Measurements from ENCODE around the gene SPAG9.

SPAG9 gene

GRCh38 chr17:50918071-50918932, 202.4 kb downstream of the SPAG9 start:
- DNase-seq (ENCODE audit: low read depth): no peak

DNA sequence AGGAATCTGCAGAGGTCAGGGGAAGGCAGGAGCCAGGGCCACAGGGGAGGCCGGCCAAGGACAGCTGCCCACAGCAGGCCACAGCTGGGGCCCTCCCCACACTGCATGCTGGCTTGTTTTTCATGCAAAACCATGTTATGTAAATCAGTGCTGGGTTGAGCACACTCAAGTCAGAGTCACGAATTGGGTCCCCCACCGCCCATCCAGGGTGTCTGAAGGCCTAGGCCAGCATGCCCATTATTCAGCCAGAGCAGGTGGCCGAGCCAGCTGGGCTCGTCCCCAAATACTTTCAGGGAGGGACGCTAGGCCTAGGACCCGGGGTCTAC, 203.3 kb downstream of the SPAG9 start:
- no peak for DNase-seq (ENCODE audit: low read depth)

- no peak for DNase-seq (ENCODE audit: low read depth)
Observed at GRCh38 chr17:50916708-50917417, 203.8 kb downstream of the SPAG9 start.

DNA sequence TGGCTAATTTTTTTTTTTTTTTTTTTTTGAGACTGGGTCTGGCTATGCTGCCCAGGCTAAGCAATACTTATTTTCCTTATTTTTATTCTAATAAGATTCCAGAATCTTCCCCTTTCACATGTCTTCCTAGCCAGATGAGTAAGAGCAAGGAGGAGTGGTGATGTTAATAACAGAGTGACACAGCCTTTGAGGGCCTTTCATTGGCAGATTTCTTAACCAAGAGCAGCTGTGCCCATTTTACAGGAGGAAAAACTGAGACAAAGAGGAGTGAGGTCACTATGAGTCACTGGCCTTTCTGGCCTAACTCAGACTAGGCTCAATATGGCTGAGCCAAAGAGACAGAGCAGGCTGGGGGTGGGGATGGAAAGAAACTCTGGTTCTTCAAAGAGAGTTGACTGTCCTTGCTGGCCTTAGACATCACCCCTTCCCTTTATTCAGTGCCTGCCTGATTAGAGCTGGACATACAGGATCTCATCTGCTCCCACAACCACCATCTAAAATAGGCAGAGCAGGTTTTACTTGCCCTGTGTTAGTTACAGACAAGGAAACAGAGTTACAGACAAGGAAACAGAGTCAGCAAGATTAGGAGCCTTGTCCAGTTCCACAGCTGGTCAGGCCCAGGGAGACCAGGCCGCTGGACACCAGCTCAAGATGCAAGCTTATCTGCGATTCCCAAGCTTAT, 204.5 kb downstream of the SPAG9 start:
- DNase-seq (ENCODE audit: low read depth): no peak

- DNase-seq (ENCODE audit: low read depth): no peak
Observed at GRCh38 chr17:50914505-50915063, 206.1 kb downstream of the SPAG9 start.

- no peak for DNase-seq (ENCODE audit: low read depth)
Observed at GRCh38 chr17:50913120-50913519, 207.5 kb downstream of the SPAG9 start.

Data from amniotic epithelial cell (primary cell).